GM19025 (cell line): ENCODE data around the gene BIN1.
"Not testable (repeated sequence)": the region's sequence is repeated elsewhere in the genome, so short reads cannot be mapped to it uniquely, and the experiment has no call there.

ENCODE experiments used
- ATAC-seq: cut with Tn5 transposase; IDR thresholded peaks from one replicate; pipeline ENCODE4 v1.9.1; 2021; ENCODE audit warnings: mild to moderate bottlenecking, low read depth, moderate library complexity; ENCODE audit not compliant: unreplicated experiment

The BIN1 gene

DNA sequence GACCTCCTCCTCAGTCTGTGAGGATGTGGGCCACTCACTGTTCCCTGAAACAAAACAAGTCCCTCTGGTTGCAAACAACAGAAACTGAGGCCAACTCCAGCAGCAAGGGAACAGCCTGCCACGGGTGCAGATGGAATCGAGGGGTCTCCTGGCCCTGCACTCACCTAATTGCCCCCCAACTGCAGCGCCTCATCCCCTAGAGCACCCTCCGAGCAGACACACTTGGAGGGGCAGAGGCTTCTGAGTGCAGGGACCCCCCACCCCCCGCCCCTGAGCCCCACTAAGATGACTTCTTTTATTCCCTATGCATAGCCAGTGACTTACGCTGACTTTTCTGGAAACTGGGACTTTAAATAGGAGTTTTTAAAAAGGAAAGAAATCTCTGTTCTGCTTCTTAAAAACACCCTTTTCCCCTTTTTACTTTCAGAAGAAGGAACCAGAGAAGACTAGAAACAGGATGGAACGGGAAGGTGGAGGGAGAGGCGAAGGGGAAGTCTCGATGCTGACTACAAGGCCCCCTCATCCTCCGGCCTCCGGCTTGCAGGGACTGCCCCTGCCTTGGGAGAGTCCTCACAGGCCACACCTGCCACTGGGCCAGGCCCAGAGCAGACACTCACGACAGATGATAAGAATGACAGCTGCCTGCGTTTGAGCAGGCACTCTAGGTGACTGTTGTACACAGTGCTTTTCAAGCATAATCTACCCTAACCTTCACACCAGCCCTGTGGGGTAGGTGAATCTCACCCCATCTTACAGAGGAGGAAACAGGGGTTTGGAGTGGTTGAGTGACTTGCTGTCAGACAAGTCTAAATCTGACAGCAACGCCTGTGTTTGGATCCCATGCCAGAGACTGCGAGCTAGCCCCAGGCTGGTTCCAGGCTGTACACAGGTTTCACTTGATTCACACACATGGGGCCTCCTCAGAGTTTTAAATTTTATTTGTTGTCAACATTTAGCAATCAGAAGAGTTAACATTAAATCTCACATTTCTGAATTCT is 28.2 kb upstream of the BIN1 start:
- ATAC-seq: no peak

DNA sequence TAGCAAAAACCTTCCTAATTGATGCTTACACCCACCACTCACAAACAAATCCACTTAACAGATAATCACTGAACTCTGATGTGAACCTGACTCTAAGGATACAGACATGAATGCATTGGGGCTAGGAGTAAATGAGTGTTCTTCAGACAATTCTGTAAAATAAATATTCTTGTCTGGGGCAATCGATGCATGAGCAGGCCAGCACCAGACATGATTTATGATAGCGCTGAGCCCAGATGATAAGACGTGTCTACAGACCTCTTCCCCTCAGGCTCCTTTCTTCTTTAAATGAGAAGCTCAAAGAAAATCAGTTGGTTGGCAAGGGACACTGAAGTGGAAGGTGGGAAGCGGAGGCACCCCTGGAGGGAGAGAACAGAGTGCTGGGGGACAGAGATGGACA is 27.3 kb upstream of the BIN1 start:
- no peak for ATAC-seq

DNA sequence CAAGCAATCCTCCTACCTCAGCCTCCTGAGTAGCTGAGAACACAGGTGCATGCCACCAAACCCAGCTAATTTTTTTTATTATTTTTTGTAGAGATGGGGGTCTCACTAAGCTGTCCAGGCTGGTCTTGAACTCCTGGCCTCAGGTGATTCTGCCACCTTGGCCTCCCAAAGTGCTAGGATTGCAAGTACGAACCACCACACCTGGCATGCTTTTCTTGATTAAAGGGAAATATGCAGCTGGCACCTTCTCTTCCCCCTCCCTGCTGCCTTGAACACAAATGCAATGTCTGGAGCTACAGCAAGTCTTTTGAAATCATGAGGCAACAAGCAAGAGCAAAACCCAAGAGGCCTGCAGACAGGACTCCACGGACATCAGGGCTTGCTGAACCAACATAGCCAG is 26.8 kb upstream of the BIN1 start:
- no peak for ATAC-seq

DNA sequence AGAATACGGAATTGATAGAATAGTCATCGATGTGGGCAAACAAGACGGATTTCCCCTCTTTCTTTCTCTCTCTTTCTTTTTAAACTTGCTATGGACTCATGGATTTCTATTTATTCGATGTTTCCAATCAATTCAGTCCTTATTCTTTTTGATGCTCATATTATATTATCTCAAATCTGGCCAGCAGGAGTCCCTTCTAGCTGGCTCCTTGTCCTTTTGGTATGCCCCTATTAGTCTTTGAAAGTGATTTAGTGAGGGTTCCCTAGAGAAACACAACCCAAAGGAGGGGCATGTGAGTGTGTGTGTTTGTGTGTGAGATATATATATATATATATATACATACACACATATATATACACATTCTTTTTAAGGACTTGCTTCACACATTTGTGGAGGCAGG is 23.5 kb upstream of the BIN1 start:
- no peak for ATAC-seq

DNA sequence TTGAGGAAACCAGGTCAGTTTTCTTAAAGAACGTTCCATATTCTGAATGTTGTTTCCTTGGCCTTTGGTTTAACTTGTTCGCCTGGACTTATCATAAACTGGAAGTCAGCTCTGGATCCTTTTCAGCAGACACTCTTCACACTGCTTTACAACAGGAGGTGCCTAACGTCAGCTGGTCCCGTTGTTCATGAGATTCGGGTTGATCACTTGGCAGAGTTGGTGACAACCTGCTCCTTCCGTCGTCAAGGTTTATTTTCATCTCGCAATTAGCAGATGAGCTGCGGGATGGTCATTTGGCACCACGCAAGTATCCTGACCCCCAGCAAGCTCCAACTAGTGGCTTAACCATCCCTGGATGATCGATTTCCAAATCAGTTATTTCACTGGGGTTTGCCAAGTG is 23.0 kb upstream of the BIN1 start:
- no peak for ATAC-seq

DNA sequence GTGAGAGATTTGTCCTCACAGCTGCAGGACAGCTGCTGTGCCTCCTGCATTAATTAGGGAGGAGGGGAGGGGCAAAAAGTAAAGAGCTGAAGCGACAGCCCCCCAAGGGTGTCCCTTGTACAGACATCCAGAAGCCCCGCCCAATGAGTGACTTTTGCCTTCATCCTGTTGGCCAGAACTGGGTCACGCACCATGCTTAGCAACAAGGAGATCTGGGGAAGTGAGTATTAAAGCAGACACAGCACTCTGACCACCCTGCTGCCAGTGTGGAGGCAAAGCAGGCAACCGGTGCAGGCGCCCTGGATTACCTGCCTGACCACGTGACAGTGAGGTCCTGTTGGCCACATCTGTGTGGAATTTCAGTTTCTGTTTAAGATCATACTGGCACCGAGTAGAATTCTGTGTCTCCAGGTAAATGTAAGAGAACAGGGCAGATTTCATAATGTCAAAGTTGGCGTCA is 21.5 kb upstream of the BIN1 start:
- peak; percentile 93 for ATAC-seq

DNA sequence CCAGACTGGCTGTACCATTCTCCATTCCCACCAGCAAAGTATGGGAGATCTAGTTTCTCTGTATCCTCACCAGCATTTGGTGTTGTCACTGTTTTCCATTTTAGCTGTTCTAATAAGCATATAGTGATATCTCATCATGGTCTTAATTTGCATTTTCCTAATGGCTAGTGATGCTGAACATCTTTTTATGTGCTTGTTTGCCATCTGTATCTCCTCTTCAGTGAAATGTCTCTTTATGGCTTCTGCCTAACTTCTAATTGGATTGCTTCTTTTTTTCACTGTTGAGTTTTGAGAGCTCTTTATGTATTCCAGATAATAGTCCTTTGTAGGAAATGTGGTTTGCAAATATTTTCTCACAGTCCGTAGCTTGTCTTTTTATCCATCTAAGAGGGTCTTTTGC is 18.9 kb upstream of the BIN1 start:
- ATAC-seq: no peak

DNA sequence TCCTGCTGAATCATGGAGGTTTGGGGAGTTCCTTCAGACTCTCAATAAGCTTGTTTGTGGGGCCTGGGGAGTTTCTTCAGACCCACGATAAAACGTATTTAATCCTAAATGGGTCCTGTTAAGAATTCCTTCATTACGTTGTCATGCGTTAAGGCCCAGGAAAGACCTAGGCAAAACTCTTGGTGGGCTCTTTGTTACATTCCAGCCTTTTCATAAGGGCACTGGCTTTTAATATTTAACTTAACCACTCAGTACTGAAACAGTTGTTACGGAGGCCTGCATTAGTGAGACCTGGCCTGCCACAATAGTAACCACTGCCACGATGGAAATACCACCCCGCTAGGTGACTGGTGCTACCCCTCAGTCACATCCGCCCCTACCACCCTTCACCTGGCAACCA is 17.5 kb upstream of the BIN1 start:
- ATAC-seq: no peak

DNA sequence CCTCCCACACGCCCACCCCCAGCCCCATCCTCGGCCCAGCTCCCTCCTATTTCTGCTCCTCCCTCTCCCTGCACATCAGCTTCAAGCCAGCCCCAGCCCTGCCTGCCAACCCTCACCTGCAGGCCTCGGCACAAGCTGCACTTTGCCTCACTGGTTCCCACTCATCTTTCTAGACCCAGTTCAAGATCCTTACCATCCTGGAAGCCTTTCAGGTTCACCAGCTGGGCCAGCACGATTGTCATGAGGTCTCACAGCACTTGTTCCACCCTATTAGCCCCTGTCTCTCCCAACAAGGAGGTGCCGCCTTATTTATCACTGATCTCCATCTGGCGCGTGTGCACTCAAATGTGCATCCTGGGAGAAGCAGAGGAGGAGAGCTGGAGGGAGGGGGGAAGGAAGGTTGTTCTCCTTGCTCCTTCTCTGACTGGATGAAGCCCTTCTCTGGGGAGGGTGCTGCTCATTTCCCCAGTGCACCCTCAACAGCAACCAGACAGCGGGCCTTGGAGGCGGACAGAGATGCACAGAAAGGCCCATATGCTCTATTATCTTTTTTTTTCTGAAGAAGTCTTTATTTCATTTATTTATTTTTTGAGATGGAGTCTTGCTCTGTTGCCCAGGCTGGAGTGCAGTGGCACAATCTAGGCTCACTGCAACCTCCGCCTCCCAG is 15.5 kb upstream of the BIN1 start:
- ATAC-seq: no peak

DNA sequence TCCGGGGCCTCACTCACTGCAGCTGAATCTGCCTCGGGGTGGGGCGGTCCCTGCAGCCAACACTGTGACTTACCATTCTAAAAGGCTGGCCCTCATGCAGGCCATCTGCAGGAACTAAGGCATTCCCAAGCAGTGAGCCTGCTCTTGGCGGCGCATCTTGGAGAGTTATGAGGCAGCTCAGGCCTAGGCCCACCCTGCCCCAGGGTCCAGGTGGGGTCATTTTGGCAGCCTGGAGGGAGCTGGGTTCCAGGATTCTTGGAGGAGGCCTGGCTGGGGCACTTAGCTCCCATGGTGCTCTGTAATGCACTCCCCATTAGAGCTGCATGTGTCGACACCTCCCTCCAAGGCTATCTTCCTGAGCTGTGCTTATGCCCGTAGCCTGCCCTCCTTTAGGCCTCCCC is 14.8 kb upstream of the BIN1 start:
- ATAC-seq: no peak

DNA sequence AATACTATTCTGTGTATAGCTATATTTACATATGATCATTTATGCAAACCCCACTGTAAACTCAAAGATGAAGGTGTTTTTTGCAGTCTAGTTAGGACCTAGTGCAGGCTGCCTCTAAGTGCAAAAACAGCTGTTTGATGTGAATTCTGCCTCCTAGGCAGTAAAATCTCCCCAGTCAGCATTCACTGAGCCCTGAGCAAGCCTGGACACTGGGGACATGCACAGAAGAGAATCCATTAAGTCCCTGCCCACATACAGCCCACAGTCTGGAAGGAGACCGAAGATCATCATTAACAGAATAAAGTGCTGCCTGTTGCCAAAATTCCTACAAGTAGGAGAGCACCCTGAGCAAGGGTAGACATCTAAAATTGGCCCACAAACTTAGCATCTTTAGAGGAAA is 14.4 kb upstream of the BIN1 start:
- ATAC-seq: no peak

DNA sequence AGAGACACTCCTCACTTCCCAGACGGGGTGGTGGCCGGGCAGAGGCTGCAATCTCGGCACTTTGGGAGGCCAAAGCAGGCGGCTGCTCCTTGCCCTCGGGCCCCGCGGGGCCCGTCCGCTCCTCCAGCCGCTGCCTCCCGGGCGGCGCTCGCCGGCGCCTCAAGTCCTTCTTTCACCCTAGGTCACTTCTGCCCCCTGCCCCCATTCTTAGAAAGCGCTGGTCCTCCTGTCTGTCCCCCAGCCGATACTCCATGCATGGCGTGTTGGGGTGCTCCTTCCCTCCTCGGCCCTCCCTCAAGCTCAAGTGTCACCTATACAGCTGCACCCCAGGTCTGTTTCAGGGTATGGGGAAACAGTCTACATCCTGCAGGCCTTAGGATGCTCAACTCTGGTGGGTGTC is 13.5 kb upstream of the BIN1 start:
- ATAC-seq: not testable (repeated sequence)

DNA sequence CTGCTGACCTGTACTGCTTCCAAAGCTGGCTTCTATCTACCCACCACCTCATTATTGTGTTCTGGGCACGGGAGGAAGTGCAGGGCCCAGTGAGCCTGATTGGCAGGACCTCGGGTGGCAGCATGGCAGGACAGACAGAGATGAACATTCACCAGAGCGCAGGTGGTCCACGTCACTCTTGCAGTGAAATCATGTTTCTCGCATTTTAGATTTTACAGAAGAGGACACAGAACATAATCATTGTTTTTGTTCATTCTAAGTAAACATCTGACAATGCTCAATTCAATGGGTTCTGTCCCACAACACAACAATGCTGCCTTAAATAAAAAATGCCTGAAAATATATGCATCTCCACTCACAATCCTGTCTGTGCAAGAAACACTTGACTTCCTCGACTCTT is 11.5 kb upstream of the BIN1 start:
- no peak for ATAC-seq

DNA sequence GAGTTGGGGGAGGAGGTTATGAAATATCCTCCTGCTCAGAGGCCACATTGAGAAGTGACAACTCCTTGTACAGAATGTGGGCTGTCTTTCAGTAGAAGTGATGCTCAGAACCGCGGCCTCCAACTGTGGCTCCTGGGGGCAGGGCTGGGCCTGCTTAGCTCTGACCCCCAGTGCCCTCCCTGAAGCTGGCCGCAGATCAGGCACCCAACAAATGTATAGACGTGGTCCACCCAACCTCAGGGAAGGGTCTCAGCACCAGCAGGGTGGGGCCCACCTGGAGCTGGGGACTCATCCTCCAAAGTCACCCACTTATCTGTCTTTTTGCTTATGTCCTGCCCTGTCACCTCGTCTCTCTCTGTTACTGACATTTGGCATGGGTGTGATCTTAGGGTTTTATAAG is 11.1 kb upstream of the BIN1 start:
- ATAC-seq: no peak

DNA sequence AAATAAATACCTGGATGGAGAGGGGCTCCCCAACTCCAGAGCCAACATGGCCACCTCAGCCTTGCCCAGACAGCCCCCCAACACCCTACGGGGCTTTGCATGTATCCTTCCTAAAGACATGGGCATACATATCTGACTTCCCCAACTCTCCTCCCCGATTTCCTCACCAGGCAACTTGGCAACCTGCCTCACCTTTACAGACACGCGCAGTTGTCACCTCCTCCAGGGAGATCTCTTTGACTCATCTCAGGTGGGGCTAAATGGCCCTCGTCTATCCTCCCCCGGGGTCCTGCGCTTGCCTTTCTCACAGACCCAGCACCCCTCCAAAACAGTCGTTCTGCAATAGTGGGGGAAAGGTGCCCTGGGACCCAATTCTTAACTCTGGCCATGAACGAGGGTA is 10.6 kb upstream of the BIN1 start:
- no peak for ATAC-seq

DNA sequence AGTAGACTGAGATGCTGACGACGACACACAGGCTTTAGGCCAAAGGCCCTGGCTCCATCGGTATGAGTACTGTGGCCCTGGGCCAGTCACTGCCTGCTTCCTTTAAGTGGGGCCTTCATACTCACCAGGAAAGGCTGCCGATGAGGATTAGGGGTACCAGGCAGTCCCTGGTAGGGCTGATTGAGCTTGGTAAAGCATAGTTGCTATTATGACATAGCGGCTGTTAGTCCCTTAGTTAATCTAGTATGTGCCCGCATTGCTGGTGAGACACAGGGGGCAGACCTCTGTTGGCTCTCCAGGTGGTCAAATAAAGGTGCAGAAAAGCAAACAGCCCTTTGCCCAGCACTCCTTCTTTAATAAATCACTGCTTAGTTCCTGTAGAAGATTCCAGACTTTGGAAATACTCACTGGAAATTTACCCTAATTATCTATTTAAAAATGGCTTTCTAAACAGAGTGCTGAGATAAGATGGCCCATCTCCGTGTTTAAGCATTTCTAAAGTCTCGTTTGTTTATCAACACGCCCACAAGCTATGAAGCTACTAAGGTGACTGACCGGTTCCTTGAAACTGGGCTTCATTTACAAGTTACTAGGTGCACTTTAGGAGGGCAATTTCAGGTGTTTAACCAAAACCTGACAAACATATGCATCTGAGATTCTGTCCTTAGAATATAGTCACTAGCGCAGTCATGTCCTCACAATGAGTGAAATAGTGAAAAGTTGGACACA is 8.7 kb upstream of the BIN1 start:
- no peak for ATAC-seq

DNA sequence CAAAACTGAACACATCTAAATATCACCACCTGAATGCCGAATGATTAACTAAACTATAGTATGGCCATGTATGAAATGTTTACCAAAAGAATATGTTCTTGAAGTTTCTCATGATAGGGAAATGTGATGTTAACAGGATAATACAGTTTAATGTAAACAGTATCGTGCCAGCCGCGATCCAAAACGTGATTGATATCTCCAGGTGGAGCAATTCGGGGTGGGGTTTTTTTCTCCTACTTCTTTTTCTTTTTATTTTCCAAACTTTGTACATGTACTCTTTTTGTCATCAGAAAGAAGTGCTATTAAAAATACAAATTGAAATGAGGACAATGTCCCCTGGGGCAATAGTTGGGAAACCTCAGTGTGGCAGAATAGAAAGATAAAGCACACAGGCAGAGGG is 4.0 kb upstream of the BIN1 start:
- ATAC-seq: no peak

DNA sequence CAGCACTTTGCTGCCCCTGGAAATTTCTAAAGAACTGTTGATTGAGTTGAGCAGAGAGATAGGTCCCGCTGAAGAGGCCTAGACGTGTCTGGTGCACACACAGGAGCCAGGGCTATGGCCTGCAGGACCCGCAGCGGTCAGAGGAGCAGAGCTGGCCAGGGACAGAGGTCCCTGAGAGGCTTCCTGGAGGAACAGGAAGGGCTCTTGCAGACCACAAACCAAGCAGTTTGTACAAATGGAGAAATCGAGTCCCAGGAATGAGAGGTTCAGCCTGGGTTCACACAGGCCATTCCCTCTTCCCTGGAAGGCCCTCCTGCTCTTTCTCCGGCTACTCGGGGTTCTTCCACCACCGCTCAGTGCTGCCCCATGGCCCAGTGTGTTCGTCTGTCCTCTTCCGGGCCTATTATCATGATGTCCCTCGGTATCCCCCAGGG is 1.2 kb upstream of the BIN1 start:
- no peak for ATAC-seq

DNA sequence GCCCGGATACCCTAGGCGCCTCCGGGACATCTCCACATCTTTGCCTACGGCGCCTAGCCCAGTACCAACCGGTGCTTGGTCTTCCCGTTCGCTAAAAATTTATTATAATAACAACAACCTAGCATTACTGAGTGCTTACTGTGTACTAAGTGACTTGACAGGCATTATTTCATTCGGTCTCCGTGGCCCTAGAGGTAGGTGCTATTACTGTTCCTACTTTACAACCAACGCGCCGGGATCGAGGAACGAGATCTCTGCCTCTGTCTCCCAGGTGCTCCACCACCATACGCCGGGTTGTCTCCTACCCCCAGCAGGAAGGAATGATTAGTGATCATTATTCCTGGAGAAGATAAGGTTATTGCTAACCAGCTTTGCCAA is 657 bp upstream of the BIN1 start:
- ATAC-seq: peak; percentile 3

DNA sequence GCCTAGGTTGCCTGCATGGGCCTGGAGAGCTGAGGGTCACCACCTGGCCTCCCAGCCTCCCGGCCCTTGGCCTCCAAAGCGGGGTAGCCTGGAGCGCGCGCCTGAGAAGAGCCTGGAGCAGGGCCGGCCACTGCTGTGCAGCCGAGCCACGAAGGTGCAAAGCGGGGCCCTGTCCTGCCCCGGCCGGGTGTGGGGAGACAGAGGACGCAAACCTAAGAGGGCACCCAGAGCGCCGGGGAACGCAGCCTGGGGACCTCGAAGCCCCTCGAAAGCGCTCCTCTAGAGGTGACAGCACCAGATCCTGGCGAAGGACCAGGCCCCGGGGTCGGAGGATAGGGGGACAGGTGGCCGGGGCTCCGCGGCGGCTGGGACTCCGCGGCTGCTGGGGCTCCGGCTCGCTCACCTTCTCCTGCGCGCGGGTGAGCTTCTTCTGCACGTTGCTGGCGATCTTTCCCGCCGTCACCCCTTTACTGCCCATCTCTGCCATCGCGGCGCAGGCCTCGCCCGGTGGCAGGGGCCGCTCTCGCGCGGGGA is 430 bp downstream of the BIN1 start:
- peak; percentile 22 for ATAC-seq
